H9 (cell line): ENCODE data around the gene ARPP21. TPM values are rescaled to one million over a fixed set of nuclear protein-coding genes. Genes with fewer than 3 reads are reported as not detected.

ENCODE experiments used
- DNase-seq: peaks from one replicate; pipeline ENCODE4 v3.0.0-alpha.2; 2017
- H2AFZ ChIP-seq: one replicate; pipeline ENCODE4 v1.6.1; 2013; ENCODE audit warnings: mild to moderate bottlenecking, low read length, control low read depth, moderate library complexity
- H2AK5ac ChIP-seq: 2 replicates; pipeline ENCODE4 v1.6.1; 2013; ENCODE audit warnings: low read length, control low read depth, mixed read lengths; ENCODE audit not compliant: insufficient read length
- H2BK120ac ChIP-seq: one replicate; pipeline ENCODE4 v1.6.1; 2013; ENCODE audit warnings: low read depth, mild to moderate bottlenecking, low read length, control low read depth, inconsistent platforms; ENCODE audit not compliant: poor library complexity, severe bottlenecking
- H2BK12ac ChIP-seq: 2 replicates; pipeline ENCODE4 v1.6.1; 2013; ENCODE audit warnings: low read length, control low read depth, mixed read lengths, low read depth; ENCODE audit not compliant: insufficient read length
- H2BK15ac ChIP-seq: 2 replicates; pipeline ENCODE4 v1.6.1; 2013; ENCODE audit warnings: low read depth, low read length, control low read depth
- H2BK20ac ChIP-seq: one replicate; pipeline ENCODE4 v1.6.1; 2013; ENCODE audit warnings: low read depth, mild to moderate bottlenecking, low read length, control low read depth, inconsistent platforms; ENCODE audit not compliant: poor library complexity, severe bottlenecking
- H2BK5ac ChIP-seq: 2 replicates; pipeline ENCODE4 v1.6.1; 2013; ENCODE audit warnings: low read length, control low read depth, mixed read lengths; ENCODE audit not compliant: insufficient read length
- H3K14ac ChIP-seq: 2 replicates; pipeline ENCODE4 v1.6.1; 2013; ENCODE audit warnings: low read length, control low read depth; ENCODE audit not compliant: insufficient read depth
- H3K18ac ChIP-seq: 2 replicates; pipeline ENCODE4 v1.6.1; 2013; ENCODE audit warnings: low read depth, mild to moderate bottlenecking, mixed read lengths, low read length, control low read depth; ENCODE audit not compliant: insufficient read length
- H3K23ac ChIP-seq: 2 replicates; pipeline ENCODE4 v1.6.1; 2013; ENCODE audit warnings: low read length, control low read depth, mixed read lengths, low read depth; ENCODE audit not compliant: insufficient read length
- H3K23me2 ChIP-seq: 2 replicates; pipeline ENCODE4 v1.6.1; 2013; ENCODE audit warnings: low read depth, mild to moderate bottlenecking, mixed read lengths, low read length, control low read depth; ENCODE audit not compliant: insufficient read length, poor library complexity, severe bottlenecking
- H3K27ac ChIP-seq: 2 replicates; pipeline ENCODE4 v1.5.1; 2013; ENCODE audit warnings: low read length, control low read depth, mixed read lengths, low read depth; ENCODE audit not compliant: insufficient read length
- H3K27me3 ChIP-seq: 2 replicates; pipeline ENCODE4 v1.6.1; 2013; ENCODE audit warnings: low read length, control low read depth, inconsistent platforms; ENCODE audit not compliant: insufficient read depth
- H3K4ac ChIP-seq: 2 replicates; pipeline ENCODE4 v1.6.1; 2013; ENCODE audit warnings: low read depth, mild to moderate bottlenecking, control low read depth, inconsistent platforms, low read length, moderate library complexity
- H3K4me1 ChIP-seq: 2 replicates; pipeline ENCODE4 v1.6.1; 2013; ENCODE audit warnings: low read length, control low read depth, inconsistent platforms; ENCODE audit not compliant: insufficient read depth
- H3K4me2 ChIP-seq: 2 replicates; pipeline ENCODE4 v1.6.1; 2013; ENCODE audit warnings: low read length, control low read depth, mixed read lengths; ENCODE audit not compliant: insufficient read length, insufficient read depth
- H3K56ac ChIP-seq: 2 replicates; pipeline ENCODE4 v1.6.1; 2013; ENCODE audit warnings: low read depth, mild to moderate bottlenecking, mixed read lengths, low read length, control low read depth; ENCODE audit not compliant: insufficient read length
- H3K79me1 ChIP-seq: 2 replicates; pipeline ENCODE4 v1.6.1; 2013; ENCODE audit warnings: low read depth, mild to moderate bottlenecking, moderate library complexity, low read length, control low read depth, inconsistent platforms; ENCODE audit not compliant: insufficient read depth, poor library complexity, severe bottlenecking
- H3K79me2 ChIP-seq: 2 replicates; pipeline ENCODE4 v1.6.1; 2013; ENCODE audit warnings: low read length, control low read depth, inconsistent platforms; ENCODE audit not compliant: insufficient read depth
- H3K9ac ChIP-seq: 2 replicates; pipeline ENCODE4 v1.6.1; 2013; ENCODE audit warnings: low read length, control low read depth, mixed read lengths; ENCODE audit not compliant: insufficient read length; ENCODE audit errors: extremely low read depth
- H3K9me3 ChIP-seq: one replicate; pipeline ENCODE4 v1.6.1; 2013; ENCODE audit warnings: low read depth, low read length, inconsistent platforms; ENCODE audit not compliant: control insufficient read depth
- H3T11ph ChIP-seq: one replicate; pipeline ENCODE4 v1.6.1; 2013; ENCODE audit warnings: mild to moderate bottlenecking, low read length, control low read depth, inconsistent platforms
- H4K20me1 ChIP-seq: one replicate; pipeline ENCODE4 v1.6.1; 2013; ENCODE audit not compliant: control insufficient read depth, insufficient read length, insufficient read depth
- H4K5ac ChIP-seq: 2 replicates; pipeline ENCODE4 v1.6.1; 2013; ENCODE audit warnings: low read depth, mild to moderate bottlenecking, mixed read lengths, low read length, control low read depth; ENCODE audit not compliant: insufficient read length
- H4K8ac ChIP-seq: replicated peaks from 2 replicates; pipeline ENCODE4 v1.6.1; 2013; ENCODE audit warnings: low read length, control low read depth, mixed read lengths, low read depth; ENCODE audit not compliant: insufficient read length
- H4K91ac ChIP-seq: 2 replicates; pipeline ENCODE4 v1.6.1; 2013; ENCODE audit warnings: low read depth, mild to moderate bottlenecking, moderate library complexity, mixed read lengths, low read length, control low read depth; ENCODE audit not compliant: insufficient read length
- H3K27ac Mint-ChIP-seq, 3 experiments: 2 replicates in 2 of 3; 3 replicates in 1 of 3; pipeline ENCODE4 v1.8.0; 2020 to 2021; ENCODE audit warnings: mixed read lengths in 3 of 3, mild to moderate bottlenecking in 1 of 3, moderate library complexity in 1 of 3
- H3K27me3 Mint-ChIP-seq: 2 replicates; pipeline ENCODE4 v1.8.0; 2021; ENCODE audit warnings: low read depth, mild to moderate bottlenecking, moderate library complexity, mixed read lengths
- H3K36me3 Mint-ChIP-seq, 3 experiments: 2 replicates in 2 of 3; 3 replicates in 1 of 3; pipeline ENCODE4 v1.8.0; 2020 to 2021; ENCODE audit warnings: low read depth in 3 of 3, mixed read lengths in 3 of 3; ENCODE audit not compliant: insufficient read depth in 1 of 3
- H3K4me1 Mint-ChIP-seq, 2 experiments: 2 replicates each; pipeline ENCODE4 v1.8.0; 2020; ENCODE audit warnings: mixed read lengths in 2 of 2
- H3K4me3 Mint-ChIP-seq, 2 experiments: 2 replicates in 1 of 2; 3 replicates in 1 of 2; pipeline ENCODE4 v1.8.0; 2020 to 2021; ENCODE audit warnings: mild to moderate bottlenecking in 2 of 2, mixed read lengths in 2 of 2, moderate library complexity in 1 of 2
- H3K9me3 Mint-ChIP-seq, 2 experiments: 2 replicates in 1 of 2; 3 replicates in 1 of 2; pipeline ENCODE4 v1.8.0; 2020; ENCODE audit warnings: mild to moderate bottlenecking in 2 of 2, mixed read lengths in 2 of 2, moderate library complexity in 1 of 2
- WGBS: extraction: QIAGEN DNeasy Blood & Tissue Kit; methylation state at CpG from one replicate; pipeline ENCODE4 v1.1.7; 2013; ENCODE audit warnings: missing lambda C conversion rate, low lambda C conversion rate, mixed read lengths; ENCODE audit not compliant: insufficient read length; ENCODE audit errors: extremely low coverage; 5-methylcytosine and 5-hydroxymethylcytosine counted together
- total RNA-seq: library from RNA; stranded (reverse); gene quantifications from 2 replicates; pipeline ENCODE4 v1.2.1, GENCODE V29; 2021
- TF ChIP-seq, protein P1 (sequence below): fragments of 200-600 bp; sonication (generic); conservative IDR thresholded peaks from 3 replicates; pipeline ENCODE4 v1.8.0; 2021; ENCODE audit warnings: antibody characterized with exemption, mild to moderate bottlenecking

ARPP21 gene
- total RNA-seq, 1 experiment from 2014 or later: not detected

DNA sequence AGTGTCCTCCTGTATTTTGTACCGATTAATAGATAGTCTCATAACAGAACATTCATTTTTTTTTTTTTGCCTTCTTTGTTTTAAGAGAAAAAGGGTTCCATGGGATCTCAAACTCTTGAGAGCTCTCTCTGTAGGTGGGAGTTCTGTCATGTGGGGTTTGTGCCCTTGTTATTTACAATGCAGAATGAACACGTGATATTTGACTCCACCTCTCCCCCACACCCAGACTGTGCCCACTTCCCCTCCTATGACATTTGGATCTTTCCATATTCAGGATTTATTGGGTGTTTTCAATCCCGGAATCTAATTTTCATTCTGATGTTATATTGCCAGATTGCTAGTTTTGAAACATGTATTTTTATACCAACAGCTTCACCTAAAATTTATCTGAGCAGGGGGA, 49.5 kb downstream of the ARPP21 start:
- no CpG with 5 or more reads among the region's 3 CpGs for WGBS
- Histone ChIP-seq H3K4ac (no peak overlapping the region), H2BK5ac (no peak overlapping the region)

More for the DNA sequence above, 49.5 kb downstream of the ARPP21 start:
- no peaks in the 10 kb centered on the region for H3K79me2 ChIP-seq
- no peak overlapping the region for H4K5ac ChIP-seq
- H4K91ac ChIP-seq: no peak overlapping the region
- no peak overlapping the region for H3K27ac ChIP-seq
- Mint-ChIP-seq H3K4me3 (no peak overlapping the region), H3K9me3 (no peaks in the 10 kb centered on the region), H3K27me3 (peaks cover 2% of the 10 kb centered on the region; the same call in 1 of the 2 replicates), H3K36me3 (no peaks in the 10 kb centered on the region), H3K4me1 (no peaks in the 10 kb centered on the region), H3K27ac (no peak overlapping the region)
- H2BK15ac ChIP-seq: no peak overlapping the region
- DNase-seq: no peak
- no peaks in the 10 kb centered on the region for H3K4me1 ChIP-seq
- no peak overlapping the region for H2BK20ac ChIP-seq
- H2AFZ ChIP-seq: no peak overlapping the region
- no peaks in the 10 kb centered on the region for H3K79me1 ChIP-seq
- H3K56ac ChIP-seq: no peak overlapping the region
- H3K23me2 ChIP-seq: no peaks in the 10 kb centered on the region
- H2BK120ac ChIP-seq: no peak overlapping the region
- H4K20me1 ChIP-seq: no peaks in the 10 kb centered on the region
- no peak overlapping the region for H3T11ph ChIP-seq
- H3K9me3 ChIP-seq: no peaks in the 10 kb centered on the region
- H4K8ac ChIP-seq: no peak overlapping the region
- no peak overlapping the region for H2BK12ac ChIP-seq
- no peak overlapping the region for H3K14ac ChIP-seq
- no peak overlapping the region for H3K4me2 ChIP-seq
- H3K23ac ChIP-seq: no peak overlapping the region
- H2AK5ac ChIP-seq: no peak overlapping the region
- no peak overlapping the region for H3K18ac ChIP-seq
- H3K9ac ChIP-seq: no peak overlapping the region
- TF ChIP-seq, protein P1, sequence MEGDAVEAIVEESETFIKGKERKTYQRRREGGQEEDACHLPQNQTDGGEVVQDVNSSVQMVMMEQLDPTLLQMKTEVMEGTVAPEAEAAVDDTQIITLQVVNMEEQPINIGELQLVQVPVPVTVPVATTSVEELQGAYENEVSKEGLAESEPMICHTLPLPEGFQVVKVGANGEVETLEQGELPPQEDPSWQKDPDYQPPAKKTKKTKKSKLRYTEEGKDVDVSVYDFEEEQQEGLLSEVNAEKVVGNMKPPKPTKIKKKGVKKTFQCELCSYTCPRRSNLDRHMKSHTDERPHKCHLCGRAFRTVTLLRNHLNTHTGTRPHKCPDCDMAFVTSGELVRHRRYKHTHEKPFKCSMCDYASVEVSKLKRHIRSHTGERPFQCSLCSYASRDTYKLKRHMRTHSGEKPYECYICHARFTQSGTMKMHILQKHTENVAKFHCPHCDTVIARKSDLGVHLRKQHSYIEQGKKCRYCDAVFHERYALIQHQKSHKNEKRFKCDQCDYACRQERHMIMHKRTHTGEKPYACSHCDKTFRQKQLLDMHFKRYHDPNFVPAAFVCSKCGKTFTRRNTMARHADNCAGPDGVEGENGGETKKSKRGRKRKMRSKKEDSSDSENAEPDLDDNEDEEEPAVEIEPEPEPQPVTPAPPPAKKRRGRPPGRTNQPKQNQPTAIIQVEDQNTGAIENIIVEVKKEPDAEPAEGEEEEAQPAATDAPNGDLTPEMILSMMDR: no peak
- H3K27me3 ChIP-seq: no peaks in the 10 kb centered on the region
